Small intestine (tissue), 7 donors: Measurements from ENCODE around the gene SDC4. TPM values are rescaled to one million over a fixed set of nuclear protein-coding genes. Genes with fewer than 3 reads are reported as not detected.
A peak's percentile ranks its signal among the peaks of the same experiment; 100 is the strongest.

ENCODE experiments used
- DNase-seq, 2 donors: peaks; one replicate each; pipeline versions ENCODE4 v3.0.0 to v3.0.0-alpha.2; 2013
- FAIRE-seq: peaks from 2 replicates; lab custom pipeline; 2012; peaks lifted over from hg19 to GRCh38; lab: Jason Lieb, UNC
- H3K27ac ChIP-seq, 3 donors: one replicate each; pipeline ENCODE4 v1.5.1; 2013; ENCODE audit warnings: low read length in 2 of 3, mild to moderate bottlenecking in 2 of 3, control low read depth in 1 of 3, inconsistent platforms in 1 of 3, low read depth in 1 of 3, moderate library complexity in 1 of 3
- H3K27me3 ChIP-seq, 3 donors: one replicate each; pipeline ENCODE4 v1.6.1; 2013; ENCODE audit warnings: low read length in 3 of 3, inconsistent platforms in 1 of 3; ENCODE audit not compliant: control insufficient read depth in 3 of 3, insufficient read depth in 3 of 3
- H3K36me3 ChIP-seq, 3 donors: one replicate each; pipeline ENCODE4 v1.6.1; 2013; ENCODE audit warnings: low read length in 3 of 3, inconsistent platforms in 1 of 3, low read depth in 1 of 3, mild to moderate bottlenecking in 1 of 3, moderate library complexity in 1 of 3; ENCODE audit not compliant: control insufficient read depth in 3 of 3, insufficient read depth in 2 of 3
- H3K4me1 ChIP-seq, 3 donors: one replicate each; pipeline ENCODE4 v1.6.1; 2013; ENCODE audit warnings: low read length in 2 of 3, inconsistent platforms in 1 of 3, low read depth in 1 of 3, mild to moderate bottlenecking in 1 of 3, moderate library complexity in 1 of 3; ENCODE audit not compliant: control insufficient read depth in 3 of 3, insufficient read depth in 2 of 3
- H3K4me3 ChIP-seq, 3 donors: one replicate each; pipeline ENCODE4 v1.5.1; 2013; ENCODE audit warnings: low read length in 3 of 3, control low read depth in 1 of 3, inconsistent platforms in 1 of 3, low read depth in 1 of 3, mild to moderate bottlenecking in 1 of 3, moderate library complexity in 1 of 3
- H3K9me3 ChIP-seq, 2 donors: one replicate each; pipeline ENCODE4 v1.6.1; 2013; ENCODE audit warnings: low read depth in 1 of 2, low read length in 1 of 2; ENCODE audit not compliant: control insufficient read depth in 2 of 2, insufficient read depth in 1 of 2
- WGBS, 3 donors: extraction: QIAGEN DNeasy Blood & Tissue Kit; methylation state at CpG; one replicate each; pipeline ENCODE4 v1.1.7; 2013; 5-methylcytosine and 5-hydroxymethylcytosine counted together
- polyA plus RNA-seq, 4 donors: library from polyadenylated mRNA; stranded (reverse) in 3 of 4; unstranded in 1 of 4; fragments of 200-250 nt in 3 of 4; fragments of 120-200 nt in 1 of 4; gene quantifications; one replicate each; pipeline versions ENCODE4 v1.2.1 to v1.2.3, GENCODE V29; 2013
- donor health status: healthy with polysubstance abuse.
- donor health status: control.
- donor health status: control.
- donor health status: Bipolar disorder and iron deficiency.
- donor health status: healthy.

Gene SDC4
- polyA plus RNA-seq, 4 donors = 14.3 to 95.8 (median 23.5) TPM

- no peaks in the 10 kb centered on the region for H3K36me3 ChIP-seq
- no peak overlapping the region for H3K27ac ChIP-seq
- DNase-seq (no peak), FAIRE-seq (no peak)
- no peak overlapping the region for H3K4me3 ChIP-seq
- H3K4me1 ChIP-seq = no peaks in the 10 kb centered on the region
- peaks cover 0 to 65% (median 15%) of the 10 kb centered on the region in 3 donors for H3K27me3 ChIP-seq
- 84 to 91% (median 90%) methylated on average over 4 of the region's 4 CpGs for WGBS, 3 donors
- H3K9me3 ChIP-seq = no peaks in the 10 kb centered on the region
Observed at GRCh38 chr20:45315672-45316071, 32.6 kb downstream of the SDC4 start.

GRCh38 chr20:45313943-45314342 lies 34.3 kb downstream of the SDC4 start:
- no peak overlapping the region for H3K4me3 ChIP-seq
- FAIRE-seq (no peak), DNase-seq (no peak)
- 84 to 87% (median 84%) methylated on average over 11 of the region's 11 CpGs for WGBS, 3 donors
- H3K27ac ChIP-seq = no peak overlapping the region
- H3K9me3 ChIP-seq = no peaks in the 10 kb centered on the region
- peaks cover 0 to 64% (median 19%) of the 10 kb centered on the region in 3 donors for H3K27me3 ChIP-seq
- no peaks in the 10 kb centered on the region for H3K36me3 ChIP-seq
- H3K4me1 ChIP-seq = no peaks in the 10 kb centered on the region

GRCh38 chr20:45313065-45313695 lies 35.0 kb downstream of the SDC4 start:
- peaks cover 0 to 61% (median 19%) of the 10 kb centered on the region in 3 donors for H3K27me3 ChIP-seq

GRCh38 chr20:45312241-45312640 lies 36.0 kb downstream of the SDC4 start:
- Histone ChIP-seq H3K9me3 (no peaks in the 10 kb centered on the region), H3K27ac (no peak overlapping the region)

More at GRCh38 chr20:45313065-45313695, 35.0 kb downstream of the SDC4 start:
- no peaks in the 10 kb centered on the region for H3K4me1 ChIP-seq
- H3K27ac ChIP-seq = no peak overlapping the region
- 90 to 92% (median 91%) methylated on average over 8 of the region's 8 CpGs for WGBS, 3 donors
- no peak overlapping the region for H3K4me3 ChIP-seq
- DNase-seq (no peak), FAIRE-seq (no peak)
- H3K9me3 ChIP-seq = no peaks in the 10 kb centered on the region
- H3K36me3 ChIP-seq = no peaks in the 10 kb centered on the region

GRCh38 chr20:45311589-45312211 lies 36.5 kb downstream of the SDC4 start:
- FAIRE-seq (no peak), DNase-seq (peak; percentile 52 to 71)
- no peak overlapping the region for H3K27ac ChIP-seq
- no peaks in the 10 kb centered on the region for H3K36me3 ChIP-seq
- 16 to 21% (median 17%) methylated on average over 41 to 45 of the region's 45 CpGs for WGBS, 3 donors
- peaks cover 0 to 52% (median 22%) of the 10 kb centered on the region in 3 donors for H3K27me3 ChIP-seq
- no peak overlapping the region for H3K4me3 ChIP-seq
- no peaks in the 10 kb centered on the region for H3K4me1 ChIP-seq
- H3K9me3 ChIP-seq = no peaks in the 10 kb centered on the region

More at GRCh38 chr20:45312241-45312640, 36.0 kb downstream of the SDC4 start:
- Histone ChIP-seq H3K27me3 (peaks cover 0 to 53% (median 21%) of the 10 kb centered on the region in 3 donors), H3K4me1 (no peaks in the 10 kb centered on the region), H3K36me3 (no peaks in the 10 kb centered on the region), H3K4me3 (no peak overlapping the region)
- FAIRE-seq = no peak
- 16 to 45% (median 38%) methylated on average over 21 of the region's 21 CpGs for WGBS, 3 donors
- no peak for DNase-seq

GRCh38 chr20:45309075-45309474 lies 39.1 kb downstream of the SDC4 start:
- no peaks in the 10 kb centered on the region for H3K36me3 ChIP-seq
- FAIRE-seq = no peak
- 60 to 67% (median 61%) methylated on average over 2 to 3 of the region's 3 CpGs for WGBS, 3 donors
- H3K27me3 ChIP-seq = peaks cover 0 to 60% (median 19%) of the 10 kb centered on the region in 3 donors
- no peak for DNase-seq
- H3K27ac ChIP-seq = no peak overlapping the region
- no peak overlapping the region for H3K4me3 ChIP-seq
- no peaks in the 10 kb centered on the region for H3K9me3 ChIP-seq
- no peaks in the 10 kb centered on the region for H3K4me1 ChIP-seq

- H3K36me3 ChIP-seq = no peaks in the 10 kb centered on the region
- H3K27me3 ChIP-seq = peaks cover 0 to 64% (median 19%) of the 10 kb centered on the region in 3 donors
- no peak within 1 kb of the TSS for H3K4me3 ChIP-seq
- WGBS, 3 donors = 26 to 44% (median 36%) methylated on average over 19 to 20 of the region's 20 CpGs
- no peaks in the 10 kb centered on the region for H3K4me1 ChIP-seq
- FAIRE-seq (no peak), DNase-seq (peak in 1 of 2 donors; percentile 29)
- no peak within 1 kb of the TSS for H3K27ac ChIP-seq
- no peaks in the 10 kb centered on the region for H3K9me3 ChIP-seq
Observed at GRCh38 chr20:45308117-45308778, 40.0 kb downstream of the SDC4 start, which contains the start of gene MATN4. Gene MATN4 (minus strand): TSS chr20:45308299. CDS start chr20:45305582, 2,717 bp downstream.

GRCh38 chr20:45307076-45307640 lies 41.1 kb downstream of the SDC4 start:
- Histone ChIP-seq H3K4me3 (no peak overlapping the region), H3K27ac (no peak overlapping the region), H3K27me3 (peaks cover 0 to 61% (median 19%) of the 10 kb centered on the region in 3 donors), H3K36me3 (no peaks in the 10 kb centered on the region), H3K4me1 (no peaks in the 10 kb centered on the region), H3K9me3 (no peaks in the 10 kb centered on the region)
- DNase-seq (no peak), FAIRE-seq (no peak)
- 51 to 57% (median 56%) methylated on average over 15 to 16 of the region's 16 CpGs for WGBS, 3 donors
